Measurements from ENCODE around the gene MYO5B.

MYO5B gene

GRCh38 chr18:49865401-49865800 lies 329.5 kb downstream of the MYO5B start:
- FAIRE-seq = no peak

GRCh38 chr18:49863769-49864621 lies 331.0 kb downstream of the MYO5B start:
- FAIRE-seq (no peak), DNase-seq (ENCODE audit: insufficient read length, low spot score) (no peak)
- TF ChIP-seq POLR2A (IDR thresholded peaks at IDR 0.05; ENCODE audit: low read depth, low read length) = no peak

More at GRCh38 chr18:49865401-49865800, 329.5 kb downstream of the MYO5B start:
- no peak for DNase-seq (ENCODE audit: insufficient read length, low spot score)
- no peak for TF ChIP-seq POLR2A (IDR thresholded peaks at IDR 0.05; ENCODE audit: low read depth, low read length)

GRCh38 chr18:49862656-49863385 lies 332.1 kb downstream of the MYO5B start:
- FAIRE-seq (no peak), DNase-seq (ENCODE audit: insufficient read length, low spot score) (no peak)
- no peak for TF ChIP-seq POLR2A (IDR thresholded peaks at IDR 0.05; ENCODE audit: low read depth, low read length)

- FAIRE-seq = no peak
- DNase-seq (ENCODE audit: insufficient read length, low spot score) = no peak
- TF ChIP-seq POLR2A (IDR thresholded peaks at IDR 0.05; ENCODE audit: low read depth, low read length) = no peak
Measured at GRCh38 chr18:49861659-49862058, 333.3 kb downstream of the MYO5B start.

- TF ChIP-seq POLR2A (IDR thresholded peaks at IDR 0.05; ENCODE audit: low read depth, low read length) = no peak
- DNase-seq (ENCODE audit: insufficient read length, low spot score) (no peak), FAIRE-seq (no peak)
Measured at GRCh38 chr18:49859725-49860124, 335.2 kb downstream of the MYO5B start.

- DNase-seq (ENCODE audit: insufficient read length, low spot score) = no peak
- TF ChIP-seq POLR2A (IDR thresholded peaks at IDR 0.05; ENCODE audit: low read depth, low read length) = no peak
- FAIRE-seq = no peak
Measured at GRCh38 chr18:49859021-49859359, 336.0 kb downstream of the MYO5B start.

GRCh38 chr18:49858309-49859020 lies 336.5 kb downstream of the MYO5B start:
- peak; percentile 47 for DNase-seq (ENCODE audit: insufficient read length, low spot score)
- TF ChIP-seq POLR2A (IDR thresholded peaks at IDR 0.05; ENCODE audit: low read depth, low read length) = no peak
- no peak for FAIRE-seq

GRCh38 chr18:49857708-49858107 lies 337.2 kb downstream of the MYO5B start:
- TF ChIP-seq POLR2A (IDR thresholded peaks at IDR 0.05; ENCODE audit: low read depth, low read length) = no peak
- no peak for DNase-seq (ENCODE audit: insufficient read length, low spot score)
- FAIRE-seq = no peak

- no peak for FAIRE-seq
- TF ChIP-seq POLR2A (IDR thresholded peaks at IDR 0.05; ENCODE audit: low read depth, low read length) = no peak
- no peak for DNase-seq (ENCODE audit: insufficient read length, low spot score)
Measured at GRCh38 chr18:49856496-49856895, 338.5 kb downstream of the MYO5B start.

- FAIRE-seq (no peak), DNase-seq (ENCODE audit: insufficient read length, low spot score) (no peak)
- TF ChIP-seq POLR2A (IDR thresholded peaks at IDR 0.05; ENCODE audit: low read depth, low read length) = no peak
Measured at GRCh38 chr18:49855711-49856415, 339.1 kb downstream of the MYO5B start.

- TF ChIP-seq POLR2A (IDR thresholded peaks at IDR 0.05; ENCODE audit: low read depth, low read length) = no peak
- DNase-seq (ENCODE audit: insufficient read length, low spot score) = no peak
Measured at GRCh38 chr18:49854681-49855080, 340.3 kb downstream of the MYO5B start.

GRCh38 chr18:49853436-49853835 lies 341.5 kb downstream of the MYO5B start:
- DNase-seq (ENCODE audit: insufficient read length, low spot score) (no peak), FAIRE-seq (no peak)
- TF ChIP-seq POLR2A (IDR thresholded peaks at IDR 0.05; ENCODE audit: low read depth, low read length) = no peak

More at GRCh38 chr18:49854681-49855080, 340.3 kb downstream of the MYO5B start:
- no peak for FAIRE-seq

- TF ChIP-seq POLR2A (IDR thresholded peaks at IDR 0.05; ENCODE audit: low read depth, low read length) = no peak
- no peak for DNase-seq (ENCODE audit: insufficient read length, low spot score)
- FAIRE-seq = no peak
Measured at GRCh38 chr18:49853011-49853410, 341.9 kb downstream of the MYO5B start.

- DNase-seq (ENCODE audit: insufficient read length, low spot score) (no peak), FAIRE-seq (no peak)
- no peak for TF ChIP-seq POLR2A (IDR thresholded peaks at IDR 0.05; ENCODE audit: low read depth, low read length)
Measured at GRCh38 chr18:49851624-49852023, 343.3 kb downstream of the MYO5B start.

All from H54 (cell line).